ENCODE results near the gene A4GALT.

GRCh38 chr22:42670046-42670445 is 50.6 kb downstream of the A4GALT start:
- no peak for TF ChIP-seq CTCF (IDR thresholded peaks at IDR 0.05)
- no peak for TF ChIP-seq POLR2AphosphoS5 (IDR thresholded peaks at IDR 0.05)
- no peak for TF ChIP-seq POLR2A (IDR thresholded peaks at IDR 0.05)
